ENCODE results near the gene UBE2D2. TPM values are rescaled to one million over a fixed set of nuclear protein-coding genes. Genes with fewer than 3 reads are reported as not detected.
A peak's percentile ranks its signal among the peaks of the same experiment; 100 is the strongest.

Gene UBE2D2
- total and polyA plus RNA-seq, 2 of the 13 experiments (the other 11 are each of a cell fraction or from before 2014, with no cell fraction given) = 79.1 to 109 TPM

GRCh38 chr5:139653616-139654015, 92.5 kb downstream of the UBE2D2 start:
- 97% methylated on average over 5 of the region's 5 CpGs for WGBS (ENCODE audit: low lambda C conversion rate)
- H4K20me1 ChIP-seq (ENCODE audit: insufficient read depth, low read length) = peaks cover 69% of the 10 kb centered on the region
- no peaks in the 10 kb centered on the region; a peak in 1 of 5 replicates for H3K27me3 ChIP-seq (ENCODE audit: control insufficient read depth in 1 of 2, insufficient read depth in 2 of 2, low read length in 2 of 2)
- peak overlapping the region; percentile 17 for H3K27ac ChIP-seq (ENCODE audit: extremely low read length, insufficient read depth, low read length)
- no peak overlapping the region for H2AFZ ChIP-seq (ENCODE audit: low read length)
- ATAC-seq (no peak), FAIRE-seq (no peak), DNase-seq (ENCODE audit: low spot score) (no peak)
- in situ Hi-C loops (cut with HindIII; ENCODE audit: extremely low pct_ligation_motif_present, low pct_unique_long_range_greater_than_20kb) = no loop called here
- H3K9me3 ChIP-seq (ENCODE audit: low read length) = no peaks in the 10 kb centered on the region
- peaks cover 0 to 4% of the 10 kb centered on the region in 2 experiments; a peak in 3 of 5 replicates for H3K36me3 ChIP-seq (replicated peaks in 1 of 2; ENCODE audit: control insufficient read depth in 1 of 2, insufficient read depth in 2 of 2, low read length in 2 of 2)
- POLR2A ChIA-PET = interaction anchor here (1.9 to 3.1 kb wide), 5 partner anchors 10 to 80 kb away, joined by 7 to 22 read pairs (median 10); no protein-coding TSS in a partner anchor
- CTCF ChIA-PET (ENCODE audit: low intra/inter-chr PET ratio, low total read pairs) = no interaction called here
- peaks cover 75% of the 10 kb centered on the region for H3K4me1 ChIP-seq (ENCODE audit: insufficient read depth, low read length)
- H3K79me2 ChIP-seq (ENCODE audit: insufficient read depth, low read length) = peaks cover 95% of the 10 kb centered on the region
- no TSS peak for BruUV-seq (replicated peaks)
- peak overlapping the region; percentile 90 for H3K4me2 ChIP-seq (ENCODE audit: low read depth, low read length)
- TF ChIP-seq ZNF687 (CRISPR knock-in tag; IDR thresholded peaks at IDR 0.05) = peak; percentile 8; the same call in 1 of the 2 replicates
- no peak for TF ChIP-seq ZNF33B (CRISPR knock-in tag; IDR thresholded peaks at IDR 0.05)
- peak overlapping the region in 1 of 3 experiments; percentile 16; a peak in 1 of 6 replicates for H3K4me3 ChIP-seq (replicated peaks in 1 of 3; ENCODE audit: insufficient read depth in 1 of 3, low read depth in 2 of 3, low read length in 3 of 3)
- intact Hi-C loops (cut with micrococcal nuclease; ENCODE audit: unreplicated experiment) = loop anchor here (5.0 kb wide), 1 partner anchor 94 kb away; no protein-coding TSS in a partner anchor
- H3K9ac ChIP-seq (ENCODE audit: insufficient read depth, low read depth, low read length) = 0 out of 2 replicates have a peak overlapping the region, but pooled peaks have one; percentile 24

- in situ Hi-C loops (cut with HindIII; ENCODE audit: extremely low pct_ligation_motif_present, low pct_unique_long_range_greater_than_20kb) = no loop called here
- intact Hi-C loops (cut with micrococcal nuclease; ENCODE audit: unreplicated experiment) = loop anchor here (5.0 kb wide), 1 partner anchor 93 kb away; no protein-coding TSS in a partner anchor
- Histone ChIP-seq H3K27ac (ENCODE audit: extremely low read length, insufficient read depth, low read length) (peak overlapping the region; percentile 70), H3K9ac (ENCODE audit: insufficient read depth, low read depth, low read length) (peak overlapping the region; percentile 25; the same call in 1 of the 2 replicates), H4K20me1 (ENCODE audit: insufficient read depth, low read length) (peaks cover 75% of the 10 kb centered on the region), H3K4me2 (ENCODE audit: low read depth, low read length) (peak overlapping the region; percentile 80), H3K4me1 (ENCODE audit: insufficient read depth, low read length) (peaks cover 83% of the 10 kb centered on the region), H3K27me3 (ENCODE audit: control insufficient read depth in 1 of 2, insufficient read depth in 2 of 2, low read length in 2 of 2) (no peaks in the 10 kb centered on the region; a peak in 1 of 5 replicates), H3K79me2 (ENCODE audit: insufficient read depth, low read length) (peaks cover 97% of the 10 kb centered on the region), H2AFZ (ENCODE audit: low read length) (no peak overlapping the region), H3K4me3 (replicated peaks in 1 of 3; ENCODE audit: insufficient read depth in 1 of 3, low read depth in 2 of 3, low read length in 3 of 3) (peak overlapping the region in 2 of 3 experiments; percentile 36 to 60; a peak in 2 of 6 replicates), H3K9me3 (ENCODE audit: low read length) (no peaks in the 10 kb centered on the region), H3K36me3 (replicated peaks in 1 of 2; ENCODE audit: control insufficient read depth in 1 of 2, insufficient read depth in 2 of 2, low read length in 2 of 2) (peaks cover 0 to 4% of the 10 kb centered on the region in 2 experiments; a peak in 3 of 5 replicates)
- CTCF ChIA-PET (ENCODE audit: low intra/inter-chr PET ratio, low total read pairs) = no interaction called here
- no TSS peak for BruUV-seq (replicated peaks)
- TF ChIP-seq FOXA3 (CRISPR knock-in tag; IDR thresholded peaks at IDR 0.05) = 0 out of 2 replicates have a peak, but pooled peaks have one; percentile 10
- no peak for TF ChIP-seq NFKB2 (CRISPR knock-in tag; IDR thresholded peaks at IDR 0.05; ENCODE audit: borderline replicate concordance)
- no peak for TF ChIP-seq ZNF10 (CRISPR knock-in tag; IDR thresholded peaks at IDR 0.05; ENCODE audit: borderline replicate concordance, low read depth)
- peak; percentile 78 for TF ChIP-seq ZNF629 (CRISPR knock-in tag; conservative IDR thresholded peaks at IDR 0.05)
- TF ChIP-seq ZNF556 (CRISPR knock-in tag; IDR thresholded peaks at IDR 0.05; ENCODE audit: borderline replicate concordance) = 0 out of 2 replicates have a peak, but pooled peaks have one; percentile 37
- peak; percentile 17; the same call in 1 of the 2 replicates for TF ChIP-seq RBFOX2 (IDR thresholded peaks at IDR 0.05; ENCODE audit: low read depth, low read length)
- 73% methylated on average over 3 of the region's 3 CpGs for WGBS (ENCODE audit: low lambda C conversion rate)
- POLR2A ChIA-PET = interaction anchor here (1.0 to 3.1 kb wide), 10 partner anchors 10 to 79 kb away, joined by 3 to 22 read pairs (median 7); no protein-coding TSS in a partner anchor
- DNase-seq (ENCODE audit: low spot score) (no peak), ATAC-seq (no peak), FAIRE-seq (no peak)
Measured at GRCh38 chr5:139654464-139654863, 93.3 kb downstream of the UBE2D2 start.
